RPMI8226 (cell line): ENCODE data around the gene ZNF579.
A peak's percentile ranks its signal among the peaks of the same experiment; 100 is the strongest.

Experiments used
- DNase-seq: peaks from one replicate; pipeline ENCODE4 v3.0.0-alpha.2; 2015

The ZNF579 gene

DNA sequence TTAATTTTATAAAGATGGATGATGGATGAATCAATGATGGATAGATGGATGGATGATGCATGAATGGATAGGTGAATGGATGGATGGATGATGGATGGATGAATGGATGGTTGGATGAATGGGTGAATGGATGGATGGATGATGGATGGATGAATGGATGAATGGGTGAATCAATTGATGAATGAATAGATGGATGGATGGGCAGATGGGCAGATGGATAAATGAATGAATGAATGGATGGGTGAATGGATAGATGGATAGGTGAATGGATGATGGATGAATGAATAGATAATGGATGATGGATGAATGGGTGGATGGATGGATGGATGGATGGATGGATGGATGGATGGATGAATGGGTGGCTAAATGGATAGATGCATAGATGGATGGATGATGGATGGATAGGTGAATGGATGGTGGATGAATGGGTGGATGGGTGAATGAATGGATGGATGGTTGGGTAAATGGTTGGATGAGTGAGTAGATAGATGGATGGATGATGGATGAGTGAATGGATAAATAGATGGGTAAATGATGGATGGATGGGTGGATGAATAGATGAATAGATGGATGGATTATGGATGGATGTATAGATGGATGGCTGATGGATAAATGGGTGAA, 12.8 kb downstream of the ZNF579 start:
- DNase-seq = no peak

DNA sequence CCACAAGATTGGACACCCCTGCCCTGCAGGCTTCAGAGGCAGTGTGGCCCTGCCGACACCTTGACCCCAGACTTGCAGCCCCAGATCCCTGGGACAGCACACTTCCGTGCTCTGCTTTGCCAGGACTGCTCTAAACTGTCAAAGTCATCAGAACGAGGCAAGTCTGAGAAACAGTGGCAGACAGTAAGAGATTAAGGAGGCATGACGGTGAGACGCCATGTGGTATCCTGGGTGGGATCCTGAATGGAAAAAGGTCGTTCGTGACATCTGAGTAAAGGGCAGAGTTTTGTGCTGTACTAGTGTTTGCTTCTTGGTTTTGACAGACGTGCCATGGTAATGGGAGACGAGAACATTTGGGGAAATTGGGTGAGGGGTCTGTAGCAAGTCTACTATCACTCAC, 13.8 kb downstream of the ZNF579 start:
- no peak for DNase-seq

DNA sequence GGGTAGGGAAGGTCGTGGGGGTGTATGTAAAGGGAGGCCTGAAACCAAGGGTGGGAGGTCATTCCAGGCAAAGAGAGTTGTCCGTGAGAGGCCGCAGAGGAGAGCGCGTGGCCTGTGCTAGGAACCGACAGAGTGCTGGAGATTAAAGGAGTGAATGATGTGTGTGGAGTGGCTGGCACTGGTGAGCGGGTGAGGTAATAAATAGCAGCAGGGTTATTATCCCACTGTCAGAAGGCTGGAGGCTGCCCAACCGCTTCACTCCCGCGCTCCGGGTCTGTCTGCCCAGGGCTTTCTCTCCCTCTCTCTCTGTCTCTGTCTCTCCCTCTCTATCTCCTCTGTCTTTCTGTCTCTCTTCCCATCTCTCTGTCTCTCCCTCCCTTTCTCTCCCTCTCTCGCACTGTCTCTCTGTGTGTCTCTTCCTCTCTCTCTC, 17.4 kb downstream of the ZNF579 start:
- no peak for DNase-seq

DNA sequence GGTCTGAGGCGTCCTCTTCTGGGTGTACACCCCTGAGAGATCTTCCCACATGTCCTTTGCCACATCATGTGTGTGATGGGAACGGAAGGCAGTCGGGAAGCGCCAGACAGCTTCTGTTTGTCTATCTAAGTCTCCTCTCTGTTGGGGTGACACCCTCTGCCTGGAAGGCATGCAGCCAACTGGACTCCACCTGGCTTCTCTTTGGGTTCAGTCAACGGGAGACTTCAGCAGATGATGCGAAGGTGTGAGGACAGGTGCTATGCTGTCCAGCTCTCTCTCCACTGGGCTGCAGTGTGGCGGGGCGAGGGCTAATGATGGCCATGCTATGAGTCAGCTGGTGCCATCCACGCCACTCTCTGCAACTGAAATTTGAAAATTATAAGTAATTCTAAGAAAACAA, 21.0 kb downstream of the ZNF579 start:
- DNase-seq = no peak

DNA sequence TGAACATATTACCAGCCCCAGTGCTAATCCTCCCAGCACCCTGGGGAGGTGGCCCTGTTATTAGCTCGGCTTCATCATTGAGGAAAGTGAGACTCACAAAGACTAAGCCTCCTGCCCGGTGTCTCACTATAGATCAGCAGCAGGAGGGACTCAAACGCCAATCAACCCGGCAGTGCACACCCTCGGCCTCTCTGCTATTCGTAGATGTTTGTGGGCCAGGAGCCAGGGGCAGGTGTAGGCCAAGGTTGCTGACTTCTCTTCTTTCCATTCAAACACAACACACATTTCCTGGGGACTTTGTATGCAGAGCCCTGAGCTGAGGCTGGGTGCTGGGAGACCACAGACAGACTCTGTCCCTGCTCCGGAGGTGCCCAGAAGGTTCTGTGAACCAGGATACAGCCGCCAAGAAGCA, 25.9 kb downstream of the ZNF579 start:
- peak; percentile 96 for DNase-seq

DNA sequence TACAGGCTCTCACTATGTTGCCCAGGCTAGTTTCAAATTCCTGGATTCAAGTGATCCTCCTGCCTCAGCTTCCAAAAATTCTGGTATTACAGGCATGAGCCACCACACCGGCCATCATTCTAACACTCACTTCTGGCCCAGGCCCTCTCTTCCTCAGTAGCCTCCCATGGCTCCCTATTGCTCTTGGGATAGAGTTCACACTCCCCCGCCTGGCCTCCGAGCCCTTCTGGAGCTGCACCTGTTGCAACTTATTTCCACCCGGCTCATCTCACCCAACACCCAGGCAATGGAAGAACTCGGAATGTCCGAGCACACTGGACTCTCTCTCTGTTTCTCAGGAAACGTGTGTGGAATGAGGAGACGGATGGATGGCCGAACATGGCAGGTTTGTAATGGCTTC, 26.3 kb downstream of the ZNF579 start:
- no peak for DNase-seq

DNA sequence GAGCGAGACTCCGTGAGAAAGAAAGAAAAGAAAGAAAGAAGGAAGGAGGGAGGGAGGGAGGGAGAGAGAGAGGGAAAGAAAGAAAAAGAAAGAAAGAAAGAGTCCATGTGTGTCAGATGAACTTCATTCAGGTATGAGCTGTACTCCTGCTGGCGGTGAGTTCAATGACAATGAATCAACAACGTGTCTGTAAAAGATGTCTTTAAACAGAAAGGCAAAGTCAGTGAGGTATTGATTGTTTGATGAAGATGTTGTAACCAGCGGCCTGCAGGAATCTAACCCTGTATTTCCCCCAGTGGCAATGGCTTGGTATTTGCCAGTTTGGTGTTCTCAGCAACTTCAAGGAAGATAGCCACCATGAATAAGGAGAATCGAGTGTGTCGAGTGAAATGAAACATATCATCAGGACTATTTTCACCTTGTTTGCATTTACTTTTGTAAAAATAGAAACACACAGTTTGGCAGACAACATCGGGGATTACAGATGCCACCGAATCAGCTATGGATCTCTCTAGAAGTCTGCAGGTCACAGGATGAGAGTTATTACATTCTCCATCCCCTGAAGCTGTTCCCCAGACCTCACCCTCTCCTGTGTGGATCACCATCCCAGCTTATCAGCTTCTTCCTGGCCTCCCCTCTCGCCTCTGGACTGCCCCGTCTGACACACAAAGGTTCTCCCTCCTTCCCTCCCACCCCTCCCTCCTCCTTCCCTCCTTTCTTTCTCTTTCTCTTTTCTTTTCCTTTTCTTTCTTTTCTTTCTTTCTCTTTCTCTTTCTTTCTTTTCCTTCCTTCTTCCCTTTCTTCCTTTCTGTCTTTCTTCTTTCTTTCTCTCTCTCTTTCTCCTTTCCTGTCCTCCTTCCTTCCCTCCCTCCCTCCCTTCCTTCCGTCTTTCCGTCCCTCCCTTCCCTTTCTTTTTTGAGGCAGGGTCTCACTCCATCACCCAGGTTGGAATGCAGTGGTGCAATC, 27.1 kb downstream of the ZNF579 start:
- peak; percentile 32 for DNase-seq

DNA sequence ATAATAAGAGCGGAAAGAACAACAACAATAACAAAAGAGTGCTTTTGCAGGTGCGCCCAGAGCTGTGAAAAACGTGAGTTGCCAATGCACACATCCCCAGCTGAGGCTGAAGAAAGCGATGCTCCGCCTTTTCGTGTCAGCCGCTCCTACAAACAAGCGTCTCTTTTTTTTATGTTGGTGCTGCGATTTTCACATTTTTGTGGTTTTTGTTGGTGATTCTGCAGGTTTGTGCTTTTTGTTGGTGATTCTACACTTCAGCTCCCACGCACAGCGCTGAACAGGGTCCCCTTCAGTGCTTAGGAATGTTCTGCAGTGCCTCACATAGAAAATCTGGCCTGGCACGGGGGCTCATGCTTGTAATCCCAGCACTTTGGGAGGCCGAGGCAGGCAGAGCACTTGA, 28.0 kb downstream of the ZNF579 start:
- DNase-seq = peak; percentile 88

DNA sequence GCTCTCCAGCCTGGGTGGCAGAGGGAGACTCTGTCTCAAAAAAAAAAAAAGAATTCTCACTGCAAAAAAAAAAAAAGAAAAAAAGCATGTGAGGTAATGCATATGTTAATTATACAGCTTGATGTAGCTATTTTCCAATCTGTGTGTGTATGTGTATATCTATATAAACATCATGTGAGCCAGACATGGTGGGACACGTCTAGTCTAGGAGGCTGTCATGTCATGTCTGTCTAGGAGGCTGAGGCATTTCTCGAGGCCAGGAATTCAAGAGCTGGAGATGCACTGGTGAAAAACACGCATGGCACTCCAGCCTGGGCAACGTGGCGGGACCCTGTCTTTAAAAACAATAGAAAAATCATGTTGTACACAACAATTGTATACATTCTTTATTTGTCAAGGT, 28.4 kb downstream of the ZNF579 start:
- peak; percentile 35 for DNase-seq

DNA sequence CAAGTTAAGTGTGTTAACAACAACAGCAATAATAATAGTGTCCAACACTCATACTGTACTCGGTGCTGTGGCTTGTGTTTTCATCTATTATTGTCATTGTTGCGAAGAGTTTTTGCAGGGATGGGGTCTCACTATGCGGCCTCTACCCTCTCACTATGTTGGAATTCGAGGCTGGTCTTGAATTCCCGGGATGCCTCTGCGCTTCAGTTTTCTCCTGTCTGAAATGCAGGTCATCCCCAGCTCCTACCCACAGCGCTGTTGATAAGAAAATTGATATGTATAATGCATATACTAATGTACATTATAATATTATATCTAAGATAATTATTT, 30.4 kb downstream of the ZNF579 start:
- DNase-seq = no peak

DNA sequence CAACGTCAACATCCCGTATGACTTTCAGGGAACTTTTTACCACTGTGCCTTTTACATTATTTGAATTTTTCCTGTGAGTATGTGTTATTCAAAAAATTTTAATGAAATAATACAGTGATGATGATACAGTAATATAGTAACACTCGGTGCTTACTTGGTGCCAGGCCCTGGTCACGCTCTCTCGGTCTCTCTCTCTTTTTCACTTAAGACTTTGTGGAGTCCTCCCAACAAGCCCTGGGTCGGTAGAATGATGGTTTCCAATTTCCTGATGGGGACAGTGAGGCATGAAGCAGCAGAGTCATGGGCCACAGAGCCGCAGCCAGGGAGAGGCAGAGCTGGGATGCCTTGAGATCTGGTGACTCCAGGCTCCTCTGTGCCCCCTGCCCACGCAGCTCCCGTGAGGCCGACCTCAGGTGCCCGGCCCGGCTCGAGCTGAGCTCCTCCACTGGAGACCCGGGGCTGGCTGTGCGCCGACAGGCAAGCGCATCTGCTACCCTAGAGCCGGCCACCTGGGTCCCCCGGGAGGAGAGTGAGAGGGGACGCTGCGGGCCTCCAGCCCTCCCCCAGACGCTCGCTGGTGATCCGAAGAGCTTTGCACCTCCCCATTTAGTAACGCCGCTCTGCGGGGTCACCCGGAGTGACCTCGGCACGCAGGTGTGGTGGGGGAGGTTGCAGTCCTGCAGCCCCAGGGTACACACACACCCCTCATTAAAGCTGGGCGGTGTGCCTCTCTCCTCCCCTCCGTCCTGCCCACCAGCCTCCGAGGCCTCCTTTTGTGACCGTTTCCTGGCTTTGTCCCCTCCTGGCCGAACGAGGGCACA, 30.9 kb downstream of the ZNF579 start:
- DNase-seq = peak; percentile 65

DNA sequence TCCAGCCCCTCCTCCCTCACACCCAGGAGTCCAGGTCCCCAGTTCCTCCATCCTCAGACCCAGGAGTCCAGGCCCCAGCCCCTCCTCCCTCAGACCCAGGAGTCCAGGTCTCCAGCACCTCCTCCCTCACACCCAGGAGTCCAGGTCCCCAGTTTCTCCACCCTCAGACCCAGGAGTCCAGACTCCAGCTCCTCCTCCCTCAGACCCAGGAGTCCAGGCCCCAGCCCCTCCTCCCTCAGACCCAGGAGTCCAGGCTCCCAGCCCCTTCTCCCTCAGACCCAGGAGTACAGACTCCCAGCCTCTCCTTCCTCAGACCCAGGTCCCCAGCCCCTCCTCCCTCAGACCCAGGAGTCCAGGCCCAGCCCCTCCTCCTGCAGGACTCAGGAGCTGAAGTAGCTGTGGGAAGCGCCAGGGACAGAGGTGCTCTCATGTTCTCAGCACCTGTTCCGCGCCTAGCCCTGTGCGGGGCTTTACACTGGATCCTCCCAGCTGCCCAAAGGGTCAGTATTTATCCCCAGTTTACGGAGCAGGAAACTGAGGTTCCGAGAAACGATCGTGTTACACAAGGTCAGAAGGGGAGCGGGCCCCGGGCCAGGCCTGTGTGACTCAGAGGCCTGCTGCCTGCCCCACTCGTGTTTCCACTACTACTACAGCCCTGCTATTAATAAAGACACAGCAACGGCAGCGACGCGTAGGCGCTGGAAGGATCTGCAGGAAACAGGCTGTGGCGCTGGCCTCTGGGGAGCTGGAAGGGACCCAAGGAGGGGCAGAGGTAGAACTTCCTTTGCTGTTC, 33.6 kb downstream of the ZNF579 start:
- no peak for DNase-seq

DNA sequence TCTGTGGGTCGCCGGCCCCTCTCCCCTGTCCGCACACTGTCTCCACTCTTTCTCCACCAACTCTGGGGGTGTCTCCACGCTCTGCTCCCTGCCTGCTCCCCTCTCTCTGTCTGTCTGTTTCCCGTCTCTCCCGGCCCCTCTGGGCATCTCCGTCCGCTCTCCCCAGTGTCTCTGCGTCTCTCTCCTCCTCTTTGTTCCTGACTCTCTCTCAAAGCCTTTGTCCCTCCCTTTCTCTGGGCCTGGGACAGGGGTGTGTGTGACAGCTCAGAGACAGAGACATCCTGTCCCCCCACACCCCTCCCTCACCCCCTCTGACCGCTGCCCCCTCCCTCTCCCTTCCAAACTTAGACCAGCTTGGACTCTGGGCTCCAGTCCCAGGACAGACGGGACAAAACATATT, 34.6 kb downstream of the ZNF579 start:
- no peak for DNase-seq

DNA sequence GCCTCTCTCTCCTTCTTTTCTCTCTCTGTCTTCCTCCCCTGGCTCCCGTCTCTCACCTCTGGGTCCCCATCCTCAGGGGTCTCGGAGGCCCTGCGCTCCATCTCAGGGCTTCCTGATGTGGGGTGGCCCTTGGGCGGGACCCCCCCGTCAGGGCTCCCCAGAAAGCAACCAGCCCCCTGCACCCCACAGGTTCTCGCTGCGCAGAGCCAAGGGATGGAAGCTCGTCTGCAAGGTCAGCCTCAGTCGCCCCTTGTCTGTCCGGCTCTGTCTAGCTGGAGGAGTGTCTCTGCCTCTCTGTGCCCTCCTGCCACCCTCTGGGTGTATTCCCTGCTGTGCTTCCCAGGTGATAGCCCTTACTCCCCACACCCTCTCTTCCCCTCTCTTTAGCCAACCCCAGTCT, 35.2 kb downstream of the ZNF579 start, which contains the start of gene SBK3:
Gene SBK3, minus strand, starts transcription at position 101 of the 400 bp plus-strand sequence. Its CDS starts 0 bp downstream, at position 101.
- DNase-seq = no peak

DNA sequence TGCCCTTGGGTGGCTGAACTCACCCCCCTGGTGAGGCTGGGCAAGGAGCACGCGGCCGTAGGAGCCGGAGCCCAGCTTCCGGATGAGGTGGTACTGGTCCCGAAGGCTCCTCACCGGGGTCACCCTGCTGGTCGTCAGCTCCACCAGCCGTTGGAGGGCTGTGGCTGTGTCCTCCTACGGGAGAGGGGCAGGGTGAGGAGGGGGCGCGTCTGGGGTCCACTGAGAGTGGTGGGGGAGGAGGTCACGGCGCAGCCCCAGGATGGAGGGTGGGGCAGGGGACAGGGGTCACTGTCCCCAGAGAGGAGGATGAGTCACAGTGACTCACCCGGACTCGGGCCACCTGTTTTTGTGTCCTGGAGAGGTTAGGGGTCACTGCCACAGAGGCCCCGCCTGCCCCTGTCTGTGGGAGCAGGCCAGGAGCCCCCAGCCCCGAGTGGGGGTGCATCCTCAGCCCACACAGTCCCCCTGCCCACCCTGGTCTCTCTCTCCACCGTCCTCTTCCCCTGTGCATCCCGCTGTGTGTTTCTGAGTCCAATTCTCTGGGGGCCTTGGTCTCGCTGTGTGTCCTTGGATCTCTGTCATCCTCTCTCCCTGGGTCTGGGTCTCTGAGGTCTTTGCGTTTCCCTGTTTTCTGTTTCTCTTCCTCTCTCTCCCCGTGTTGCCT, 35.7 kb downstream of the ZNF579 start:
- DNase-seq = no peak

DNA sequence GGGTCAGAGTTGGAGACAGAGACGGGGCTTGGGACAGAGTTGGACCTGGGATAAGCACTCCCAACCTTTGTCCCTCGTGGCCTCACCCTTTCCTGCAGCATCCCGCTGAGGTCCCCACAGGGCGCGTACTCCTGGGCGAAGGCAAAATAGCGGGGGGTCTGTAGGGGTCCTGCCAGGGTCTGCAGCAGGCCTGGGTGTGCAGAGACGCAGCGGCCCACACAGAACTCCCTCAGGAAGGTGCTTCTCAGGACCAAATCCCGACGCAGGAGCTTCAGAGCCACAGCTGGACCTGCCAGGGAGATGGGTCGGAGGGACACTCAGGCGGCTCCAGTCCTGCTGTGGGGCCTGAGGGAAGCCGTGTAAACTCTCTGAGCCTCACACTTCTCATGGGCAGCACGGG, 36.6 kb downstream of the ZNF579 start:
- no peak for DNase-seq

DNA sequence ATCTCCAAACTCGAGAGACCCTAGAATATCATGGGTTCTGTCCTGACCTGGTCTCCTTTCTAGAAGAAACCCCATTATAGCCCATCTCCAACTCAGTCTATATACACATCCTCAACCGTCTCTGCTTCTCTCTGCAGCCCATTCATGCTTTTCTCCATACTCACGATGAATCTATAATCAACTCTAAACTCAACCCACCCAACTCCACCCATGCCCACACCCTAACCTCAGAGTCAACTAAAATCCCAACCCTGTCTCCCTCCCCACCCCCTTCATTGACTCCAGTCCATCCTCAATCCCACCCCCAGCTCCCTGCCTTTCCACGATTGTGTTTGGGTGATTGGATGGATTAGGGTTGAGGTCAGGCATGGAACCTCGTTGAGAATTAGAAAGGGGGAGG, 37.1 kb downstream of the ZNF579 start:
- DNase-seq = no peak

DNA sequence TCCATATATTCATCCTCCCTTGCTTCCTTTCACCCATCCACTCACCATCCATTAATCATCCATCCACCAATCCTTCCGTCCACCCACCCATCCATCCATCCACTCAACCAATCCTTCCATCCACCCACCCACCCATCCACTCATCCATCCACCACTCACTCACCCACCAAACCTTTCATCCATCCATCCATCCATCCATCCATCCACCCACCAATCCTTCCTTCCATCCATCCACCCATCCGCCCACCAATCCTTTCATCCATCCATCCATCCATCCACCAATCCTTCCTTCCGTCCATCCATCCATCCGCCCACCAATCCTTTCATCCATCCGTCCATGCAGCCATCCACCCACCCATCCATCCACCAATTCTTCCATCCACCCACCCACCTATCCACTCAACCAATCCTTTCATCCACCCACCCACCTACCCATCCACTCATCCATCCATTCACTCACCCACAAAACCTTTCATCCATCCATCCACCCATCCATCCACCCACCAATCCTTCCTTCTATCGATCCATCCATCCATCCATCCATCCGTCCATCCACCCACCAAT, 38.3 kb downstream of the ZNF579 start:
- DNase-seq = no peak

DNA sequence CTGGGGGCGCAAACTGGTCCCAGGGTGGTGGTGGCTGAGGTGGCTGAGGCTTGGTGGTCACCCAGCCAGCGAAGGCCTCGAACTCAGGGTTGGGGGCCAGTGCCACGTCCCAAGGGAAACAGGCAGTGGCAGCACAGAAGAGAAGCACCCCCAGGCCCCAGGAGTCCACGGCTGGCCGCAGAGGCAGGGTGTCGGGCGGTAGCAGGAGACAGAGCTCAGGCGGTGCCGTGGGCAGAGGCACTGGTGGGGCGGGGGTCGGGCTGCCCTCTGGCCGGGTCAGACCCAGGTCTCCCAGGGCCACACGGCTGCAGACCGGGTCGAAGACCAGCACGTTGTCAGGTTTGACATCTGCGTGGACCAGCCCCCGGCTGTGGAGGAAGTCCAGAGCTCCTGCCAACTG, 39.6 kb downstream of the ZNF579 start:
- no peak for DNase-seq

DNA sequence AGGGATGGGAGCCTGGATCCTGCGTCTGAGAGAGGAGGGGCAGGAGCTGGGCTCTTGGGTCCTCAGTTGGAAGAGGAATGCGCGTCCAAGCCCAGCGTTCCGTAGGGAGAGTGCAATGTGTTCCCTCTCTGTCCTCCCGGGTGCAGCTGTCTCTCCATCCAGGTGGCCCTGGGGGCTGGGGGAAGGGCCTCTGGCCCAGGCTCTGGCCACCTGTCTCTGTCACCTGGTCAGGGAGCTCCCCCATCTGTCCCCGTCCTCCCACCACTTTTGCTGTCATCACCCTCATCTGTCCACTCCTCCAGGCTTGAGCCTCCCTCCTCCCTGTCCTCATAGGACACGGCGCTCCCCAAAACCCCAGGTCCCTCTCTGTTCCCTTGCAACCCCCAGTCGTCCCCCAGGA, 40.0 kb downstream of the ZNF579 start:
- no peak for DNase-seq

DNA sequence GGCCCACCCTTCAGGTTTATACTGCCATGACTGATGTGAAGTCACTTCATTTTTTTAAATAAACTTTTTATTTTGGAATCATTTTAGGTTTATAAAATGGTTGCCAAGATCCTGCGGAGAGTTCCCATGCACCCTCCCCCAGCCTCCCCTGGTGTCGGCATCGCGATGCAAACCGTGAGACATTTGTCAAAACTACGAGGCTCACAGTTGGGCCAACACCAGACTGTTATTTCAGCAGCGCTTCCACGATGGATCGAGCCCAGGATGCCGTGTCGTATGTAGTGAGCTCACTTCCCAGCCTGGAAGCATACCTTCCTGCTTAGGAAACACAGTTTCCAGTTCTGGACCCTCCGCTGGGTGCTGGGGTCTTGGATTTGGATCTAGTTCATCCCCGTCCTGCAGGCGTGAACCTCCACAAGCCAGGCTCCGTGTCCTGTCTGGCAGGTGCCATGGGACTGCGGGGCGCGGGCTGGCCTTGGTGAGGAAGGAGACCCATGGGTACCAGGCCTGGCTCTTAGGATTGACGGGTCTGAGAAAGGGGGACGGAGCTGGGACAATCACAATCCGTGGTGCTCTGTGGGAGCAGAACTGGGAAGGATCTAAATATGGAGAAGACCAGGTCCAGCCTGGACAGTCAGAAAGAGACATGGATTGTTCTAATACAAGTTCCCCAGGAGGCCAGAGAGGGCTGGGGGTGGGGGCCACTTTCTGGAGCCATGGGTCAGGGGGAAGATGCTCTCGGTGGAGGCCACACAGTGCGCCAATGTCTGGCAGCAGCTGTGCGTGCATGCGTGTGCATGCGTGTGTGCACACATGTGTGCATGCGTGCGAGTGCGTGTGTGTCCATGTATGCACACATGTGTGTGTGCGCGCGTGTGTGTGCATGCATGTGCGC, 41.3 kb downstream of the ZNF579 start:
- DNase-seq = no peak
